ENCODE data around the gene MRTFB.

DNA sequence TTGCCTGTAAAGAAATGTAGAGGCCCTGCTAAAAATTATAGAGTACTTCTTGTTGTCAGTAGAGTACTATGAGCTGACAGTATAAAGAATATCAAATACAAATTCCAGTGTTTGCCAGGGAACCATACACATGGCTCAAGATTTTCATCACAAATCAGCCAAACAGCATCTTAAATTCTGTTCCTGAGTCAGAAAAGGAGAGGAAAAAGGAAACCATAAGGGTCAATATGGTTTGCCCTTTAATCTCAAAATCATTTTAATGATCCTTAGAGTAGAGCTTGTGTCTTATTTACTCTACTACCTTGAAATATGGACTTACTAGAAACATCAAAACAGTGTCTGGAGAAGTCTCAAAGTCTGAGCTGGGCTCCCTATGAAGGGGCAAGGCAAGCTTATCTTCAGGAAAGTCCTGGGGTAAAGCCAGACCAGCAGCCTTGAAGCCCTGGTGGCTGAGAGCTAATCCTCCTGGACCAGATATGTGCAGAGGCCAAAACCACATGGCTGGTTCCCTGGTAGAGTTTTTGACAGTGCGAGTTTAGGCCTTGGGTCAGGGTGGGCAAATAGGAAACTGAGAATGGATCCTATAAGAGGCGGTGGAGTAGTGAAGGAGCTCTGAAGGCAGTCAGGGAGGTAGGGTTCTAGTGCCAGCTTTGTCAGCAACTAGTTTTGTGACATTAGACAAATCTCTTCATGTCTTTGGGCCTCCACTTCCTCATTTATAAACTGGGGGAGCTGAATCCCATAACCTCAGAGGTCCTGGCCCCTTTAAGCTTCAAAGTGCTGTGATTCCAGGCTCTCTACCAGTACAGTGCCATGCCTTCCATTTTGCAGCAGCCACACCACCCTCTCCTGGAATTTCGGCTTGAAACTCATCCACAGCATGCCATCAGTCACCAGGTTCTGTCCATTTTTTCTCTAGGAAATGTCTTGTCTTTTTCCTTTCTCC is 38.9 kb downstream of the MRTFB start:
- TF ChIP-seq, protein P1, sequence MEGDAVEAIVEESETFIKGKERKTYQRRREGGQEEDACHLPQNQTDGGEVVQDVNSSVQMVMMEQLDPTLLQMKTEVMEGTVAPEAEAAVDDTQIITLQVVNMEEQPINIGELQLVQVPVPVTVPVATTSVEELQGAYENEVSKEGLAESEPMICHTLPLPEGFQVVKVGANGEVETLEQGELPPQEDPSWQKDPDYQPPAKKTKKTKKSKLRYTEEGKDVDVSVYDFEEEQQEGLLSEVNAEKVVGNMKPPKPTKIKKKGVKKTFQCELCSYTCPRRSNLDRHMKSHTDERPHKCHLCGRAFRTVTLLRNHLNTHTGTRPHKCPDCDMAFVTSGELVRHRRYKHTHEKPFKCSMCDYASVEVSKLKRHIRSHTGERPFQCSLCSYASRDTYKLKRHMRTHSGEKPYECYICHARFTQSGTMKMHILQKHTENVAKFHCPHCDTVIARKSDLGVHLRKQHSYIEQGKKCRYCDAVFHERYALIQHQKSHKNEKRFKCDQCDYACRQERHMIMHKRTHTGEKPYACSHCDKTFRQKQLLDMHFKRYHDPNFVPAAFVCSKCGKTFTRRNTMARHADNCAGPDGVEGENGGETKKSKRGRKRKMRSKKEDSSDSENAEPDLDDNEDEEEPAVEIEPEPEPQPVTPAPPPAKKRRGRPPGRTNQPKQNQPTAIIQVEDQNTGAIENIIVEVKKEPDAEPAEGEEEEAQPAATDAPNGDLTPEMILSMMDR (conservative IDR thresholded peaks at IDR 0.05 in 1 of 2, IDR thresholded peaks at IDR 0.05 in 1 of 2; ENCODE audit: low read depth in 1 of 2, low read length in 2 of 2) = no peak
- no peak for TF ChIP-seq EZH2 (IDR thresholded peaks at IDR 0.05; ENCODE audit: low read length, missing control alignments)

All from fibroblast of lung (primary cell).